HG03439 (cell line): ENCODE data around the gene NEDD4L.
"Not testable (repeated sequence)": the region's sequence is repeated elsewhere in the genome, so short reads cannot be mapped to it uniquely, and the experiment has no call there.

Experiments used
- ATAC-seq: cut with Tn5 transposase; IDR thresholded peaks from one replicate; pipeline ENCODE4 v1.9.1; 2021; ENCODE audit warnings: mild to moderate bottlenecking, moderate library complexity; ENCODE audit not compliant: unreplicated experiment

The NEDD4L gene

DNA sequence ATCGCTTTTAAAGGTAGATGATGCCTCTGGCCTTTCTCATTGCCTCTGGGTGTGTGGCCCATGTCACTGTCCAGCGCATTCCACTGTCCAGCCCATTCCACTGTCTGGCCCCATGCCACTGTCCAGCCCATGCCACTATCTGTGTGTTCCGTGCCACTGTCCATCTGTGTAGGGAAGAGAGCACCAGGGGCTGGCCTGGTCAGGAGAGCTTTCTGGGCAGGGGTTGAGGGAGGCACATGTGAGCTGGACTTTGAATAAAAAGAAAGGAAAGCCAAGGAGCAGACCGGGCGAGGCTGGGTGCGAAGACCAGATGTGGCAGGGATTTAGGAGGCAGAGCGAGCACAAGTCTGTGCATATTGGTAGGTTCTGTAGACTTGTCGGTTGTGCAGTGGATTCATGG, 236.2 kb downstream of the NEDD4L start:
- ATAC-seq, result no peak

DNA sequence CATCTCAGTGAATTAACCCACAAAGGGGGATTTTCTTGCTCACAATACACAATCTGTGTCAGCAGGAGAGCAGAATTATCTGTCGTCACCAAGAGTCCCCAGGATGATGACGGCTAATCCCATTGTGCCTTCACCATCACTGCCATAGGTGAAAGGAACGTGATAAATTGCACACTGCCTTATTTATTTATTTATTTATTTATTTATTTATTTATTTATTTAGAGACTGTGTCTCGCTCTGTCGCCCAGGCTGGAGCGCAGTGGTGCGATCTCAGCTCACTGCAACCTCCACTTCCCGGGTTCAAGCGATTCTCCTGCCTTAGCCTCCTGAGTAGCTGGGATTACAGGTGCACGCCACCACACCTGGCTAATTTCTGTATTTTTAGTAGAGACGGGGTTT, 238.8 kb downstream of the NEDD4L start:
- not testable (repeated sequence) for ATAC-seq

DNA sequence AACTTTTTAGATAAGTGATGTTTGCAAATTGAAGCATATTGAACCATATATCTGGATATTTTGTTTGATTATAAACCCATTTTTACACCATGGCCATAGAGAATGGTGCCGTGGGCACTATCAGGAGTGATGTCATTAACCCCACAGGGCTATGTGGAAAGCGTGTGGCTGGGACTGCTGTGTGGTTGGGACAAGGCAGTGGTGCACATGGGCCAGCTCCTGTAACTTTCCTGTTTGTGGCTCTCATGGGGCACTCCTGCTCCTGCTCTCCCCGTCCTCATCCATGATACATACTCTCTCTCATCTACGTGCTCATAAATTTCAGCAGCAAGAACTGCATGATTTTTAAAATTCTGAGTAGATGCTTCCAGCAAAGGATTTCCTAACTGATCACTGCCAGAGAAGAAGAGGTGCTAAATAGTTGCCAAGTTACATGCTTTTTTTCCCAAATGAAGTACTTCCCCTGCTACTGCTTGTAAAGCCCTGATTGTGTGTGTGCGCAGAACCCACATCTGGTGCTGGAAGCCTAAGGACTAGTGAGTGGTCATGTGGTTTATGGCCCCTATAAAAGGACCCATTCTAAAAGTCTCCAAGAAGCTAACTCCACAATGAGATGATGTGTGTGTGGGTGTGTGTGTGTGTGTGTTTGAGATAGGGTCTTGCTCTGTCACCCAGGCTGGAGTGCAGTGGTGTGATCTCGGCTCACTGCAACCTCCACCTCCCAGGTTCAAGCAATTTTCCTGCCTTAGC, 240.8 kb downstream of the NEDD4L start:
- ATAC-seq, result no peak

- ATAC-seq, result no peak
Observed at GRCh38 chr18:58285449-58286130, 241.6 kb downstream of the NEDD4L start.

GRCh38 chr18:58286632-58287352, 242.8 kb downstream of the NEDD4L start:
- ATAC-seq, result no peak

DNA sequence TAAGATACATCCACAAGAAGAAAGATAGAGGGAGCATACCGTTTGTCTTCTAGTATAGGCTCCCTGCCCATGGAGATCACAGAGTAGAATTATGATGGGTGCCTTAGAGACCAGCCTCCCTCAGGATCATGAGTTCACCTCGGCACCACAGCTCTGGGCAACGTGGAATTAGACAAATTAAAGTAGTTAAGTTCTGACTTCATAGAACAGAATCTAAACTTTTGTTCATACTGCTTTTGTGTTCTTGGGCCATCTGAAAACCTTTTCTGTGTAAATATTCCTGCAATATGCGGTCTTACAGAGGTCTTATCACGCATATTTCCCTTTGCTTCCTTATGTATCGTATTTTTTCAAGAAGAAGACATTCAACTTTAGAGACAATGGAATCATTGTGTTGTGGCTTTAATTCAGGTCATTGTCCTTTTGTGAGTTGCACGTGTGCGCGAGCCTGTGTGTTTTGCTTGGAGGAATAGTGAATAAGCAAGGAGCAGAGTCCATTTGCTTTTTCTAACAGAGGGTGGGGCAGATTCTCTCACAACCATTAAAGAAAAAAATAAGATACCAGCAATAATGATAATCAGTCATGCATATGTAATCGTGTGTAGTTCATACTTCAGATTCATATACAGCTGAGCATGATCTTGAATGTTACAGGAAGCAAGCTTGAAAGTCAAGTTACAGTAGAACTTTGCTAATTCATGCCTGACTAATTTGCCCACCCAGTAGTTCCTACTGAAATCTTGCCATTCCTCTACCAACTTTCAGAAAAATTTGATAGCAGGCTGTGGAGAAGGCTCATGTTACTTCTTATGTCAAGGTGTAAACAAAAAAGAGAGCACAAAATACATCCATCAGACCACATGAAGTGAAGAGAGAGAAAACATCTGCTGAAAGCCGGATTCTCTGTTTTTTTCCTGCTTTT, 243.6 kb downstream of the NEDD4L start:
- ATAC-seq, result no peak

DNA sequence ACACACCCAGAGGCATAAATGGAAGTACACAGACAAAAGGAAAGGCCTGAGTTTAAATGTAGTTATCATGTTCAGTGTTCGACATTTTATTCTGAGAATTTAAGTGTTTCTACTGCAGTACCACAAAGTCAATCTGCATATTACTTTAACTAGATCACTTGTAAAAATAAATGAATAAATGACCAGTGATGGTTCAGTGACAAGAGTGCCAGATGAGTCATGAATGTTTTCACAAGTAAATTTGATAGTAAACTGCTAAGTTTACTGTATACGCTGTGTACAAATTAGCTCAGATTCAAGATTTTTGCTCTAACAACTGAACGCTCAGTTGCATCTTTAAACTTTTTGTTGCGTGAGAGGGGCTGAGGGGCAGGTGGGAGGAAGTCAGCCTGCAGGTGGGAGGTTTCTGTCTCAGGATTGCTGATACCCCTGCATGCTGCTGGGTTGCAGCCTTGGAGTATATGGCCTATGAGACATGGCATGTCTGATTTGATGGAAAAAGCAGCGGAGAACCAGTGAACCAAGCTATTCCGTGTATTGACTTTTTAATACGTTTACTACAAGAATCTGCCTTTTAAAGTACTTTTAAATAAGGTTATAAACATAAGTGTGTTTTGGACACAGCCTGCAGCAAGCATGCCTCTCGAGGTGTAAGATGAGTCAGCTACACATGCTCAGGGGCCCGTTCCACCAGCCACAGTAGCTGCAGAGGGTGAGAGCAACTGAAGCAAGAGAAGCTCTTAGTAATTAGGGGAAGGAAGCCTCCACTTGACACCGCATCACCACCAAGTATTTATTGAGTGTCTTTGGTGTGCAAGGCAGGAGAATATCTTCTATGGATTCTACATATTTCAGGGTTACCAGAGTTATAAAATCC, 245.1 kb downstream of the NEDD4L start:
- ATAC-seq, result peak; percentile 75

- no peak for ATAC-seq
Observed at GRCh38 chr18:58290116-58290695, 246.2 kb downstream of the NEDD4L start.

DNA sequence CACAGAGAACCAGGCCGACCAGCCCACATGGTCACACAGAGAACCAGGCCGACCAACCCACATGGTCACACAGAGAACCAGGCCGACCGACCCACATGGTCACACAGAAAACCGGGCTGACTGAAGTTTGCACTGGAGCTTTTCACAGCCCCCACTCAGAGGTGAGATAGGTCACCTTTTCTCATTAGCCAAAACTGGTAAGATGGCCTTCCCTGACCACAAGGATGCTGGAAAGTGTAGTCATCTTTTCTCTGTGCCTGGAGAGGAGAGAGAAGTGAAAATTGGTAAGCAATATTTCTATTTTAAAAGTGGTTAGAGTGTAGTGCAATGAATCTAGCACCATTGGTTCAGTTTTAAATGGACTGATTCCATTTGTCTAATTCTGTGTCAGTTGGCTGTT, 247.1 kb downstream of the NEDD4L start:
- no peak for ATAC-seq

- no peak for ATAC-seq
Observed at GRCh38 chr18:58292638-58293037, 248.6 kb downstream of the NEDD4L start.

DNA sequence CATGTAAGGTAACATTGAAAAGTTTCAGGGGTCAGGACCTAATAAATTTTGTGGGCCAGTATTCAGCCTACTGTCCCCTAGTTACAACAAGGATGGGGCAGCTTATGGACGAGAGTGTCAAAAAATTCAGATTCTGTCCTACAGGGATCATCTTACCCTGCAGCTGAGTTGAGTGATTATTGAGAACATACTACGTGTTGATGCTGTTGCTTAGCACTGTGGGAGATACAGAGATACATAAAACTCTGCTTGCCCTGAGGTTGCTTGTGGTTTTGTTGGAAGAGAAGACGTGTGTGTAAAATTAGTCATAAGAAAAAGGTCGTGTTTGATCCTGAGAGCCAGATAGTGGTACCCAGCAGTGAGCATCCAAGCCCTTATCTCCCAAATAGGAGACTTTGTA, 253.2 kb downstream of the NEDD4L start:
- no peak for ATAC-seq

GRCh38 chr18:58298251-58299134, 254.5 kb downstream of the NEDD4L start:
- no peak for ATAC-seq

DNA sequence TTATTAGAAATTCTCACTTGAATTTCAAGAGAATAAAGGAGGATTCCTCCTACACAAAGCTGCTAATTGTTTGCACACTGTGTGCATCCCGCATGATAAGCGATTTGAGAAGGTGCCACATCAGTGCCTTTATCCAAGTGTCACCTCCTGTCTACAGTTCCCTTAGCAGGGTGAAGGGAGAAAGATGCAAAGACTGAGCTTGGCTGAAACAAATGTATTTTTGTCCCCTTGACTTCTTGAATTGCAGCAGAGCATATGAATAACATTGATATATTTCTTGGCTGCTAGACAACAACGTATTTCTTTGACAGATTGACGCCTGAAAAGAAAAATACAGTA, 255.1 kb downstream of the NEDD4L start:
- no peak for ATAC-seq

DNA sequence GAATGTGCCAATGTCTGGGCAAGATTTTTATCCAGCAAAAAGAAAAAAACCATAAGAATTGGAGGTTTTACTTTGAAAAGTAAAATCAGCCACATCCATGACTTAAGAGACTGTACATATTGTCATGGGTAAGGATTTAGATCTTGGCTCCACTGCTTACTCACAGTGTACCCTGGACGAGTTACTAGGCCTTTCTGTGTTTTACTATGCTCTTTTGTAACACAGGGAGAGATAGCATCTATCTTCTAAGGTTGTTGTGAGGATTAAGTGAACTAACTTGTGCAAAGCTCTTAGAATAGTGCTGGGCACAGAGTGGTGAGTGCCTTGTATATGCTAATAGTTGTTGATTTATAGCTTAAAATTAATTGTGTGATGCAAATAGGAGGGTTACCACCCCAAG, 255.9 kb downstream of the NEDD4L start:
- ATAC-seq, result no peak

DNA sequence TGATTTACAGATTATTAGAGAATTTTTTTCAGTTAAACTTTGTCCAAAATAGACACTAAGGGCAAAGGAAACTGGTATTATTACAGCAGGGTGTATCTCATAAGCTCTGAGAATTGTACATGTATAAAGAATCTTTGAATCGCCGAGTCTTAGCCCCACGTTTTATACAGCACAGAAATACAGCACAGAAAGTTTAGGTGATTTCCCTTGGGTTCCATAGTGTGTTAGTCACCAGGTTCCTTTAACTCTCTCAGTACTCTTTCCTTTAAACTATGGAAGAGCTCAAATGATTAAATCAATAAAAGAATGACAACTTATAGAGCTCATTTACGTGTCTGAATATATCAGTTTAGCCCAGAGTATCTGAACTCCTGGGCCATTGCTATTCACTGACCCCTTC, 256.8 kb downstream of the NEDD4L start:
- ATAC-seq, result no peak

DNA sequence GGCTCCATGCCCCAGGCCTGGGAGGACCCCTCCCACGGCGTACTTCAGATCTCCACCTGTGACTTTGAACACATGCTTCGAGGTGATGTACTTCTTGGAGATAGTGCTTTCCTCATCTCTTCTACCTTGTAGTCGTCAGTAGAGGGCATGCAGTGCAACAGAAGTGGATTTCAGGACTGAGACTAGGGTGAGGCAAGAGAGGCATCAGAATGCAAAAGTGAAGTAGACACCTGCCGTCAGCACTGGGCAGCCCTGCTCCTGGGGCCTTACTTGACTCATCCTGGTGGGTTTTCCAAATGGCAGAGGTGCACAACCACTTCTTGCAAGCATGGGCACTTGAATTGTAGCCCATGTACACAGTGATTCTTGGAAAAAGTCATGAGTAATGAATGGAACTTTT, 258.8 kb downstream of the NEDD4L start:
- ATAC-seq, result no peak

GRCh38 chr18:58303363-58303762, 259.3 kb downstream of the NEDD4L start:
- peak; percentile 81 for ATAC-seq

DNA sequence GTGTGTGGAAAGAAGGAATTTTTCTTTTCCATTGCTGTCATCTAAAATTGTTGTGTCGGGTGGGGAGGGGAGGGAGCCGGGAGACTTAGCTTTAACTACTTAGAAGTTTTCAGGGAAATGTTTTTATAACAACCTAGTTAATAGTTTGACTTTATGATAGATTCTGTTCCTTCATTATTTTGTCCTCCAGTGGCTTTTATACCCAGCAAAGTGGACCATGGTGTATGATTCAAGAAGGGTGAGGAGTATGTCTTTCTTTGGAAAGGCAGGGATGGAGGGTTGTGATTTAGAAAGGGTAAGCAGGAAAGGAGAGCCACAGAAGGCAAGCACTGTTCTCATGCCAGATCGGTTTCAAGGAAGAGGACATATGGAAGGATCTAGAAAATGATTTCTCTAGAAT, 261.8 kb downstream of the NEDD4L start:
- ATAC-seq, result no peak

DNA sequence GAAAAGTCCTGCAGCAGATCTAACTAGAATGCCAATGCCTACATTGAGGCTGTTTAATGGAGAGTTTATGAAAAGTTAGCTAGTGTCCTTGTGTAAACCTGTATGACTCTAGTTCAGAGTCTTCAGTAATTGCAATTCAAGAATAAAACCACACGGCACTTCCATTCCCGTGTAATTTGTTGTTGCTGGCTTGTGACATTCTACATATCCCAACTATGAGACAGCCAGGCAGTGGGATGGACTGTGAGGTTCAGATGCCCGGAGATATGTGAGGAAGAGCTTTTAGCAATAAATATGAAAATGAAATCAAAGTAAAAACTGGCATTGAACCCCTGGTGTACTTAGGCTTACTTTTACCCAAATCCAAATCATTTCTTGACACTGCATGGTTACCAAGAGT, 263.4 kb downstream of the NEDD4L start:
- no peak for ATAC-seq
